NCI-H526 treated with DMSO at 0.1 percent for 48 hours (cell line): ENCODE data around the gene COX4I1.

Source experiments
- DNase-seq: peaks from one replicate; lab custom pipeline; 2025; lab: John Stamatoyannopoulos, UW

The COX4I1 gene

GRCh38 chr16:85799497-85800320, at the start of gene COX4I1, which contains the start of gene EMC8:
Gene COX4I1, plus strand, starts transcription at chr16:85799695. Its CDS starts 1,511 bp downstream, at chr16:85801206.
Gene EMC8, minus strand, starts transcription at chr16:85799544. Its CDS starts 249 bp downstream, at chr16:85799295.
- DNase-seq = peak; percentile 79

GRCh38 chr16:85749771-85750145, 49.7 kb upstream of the COX4I1 start:
- no peak for DNase-seq

- no peak for DNase-seq
Observed at GRCh38 chr16:85750146-85750826, 49.2 kb upstream of the COX4I1 start.

- no peak for DNase-seq
Observed at GRCh38 chr16:85750827-85751697, 48.4 kb upstream of the COX4I1 start, which contains the start of gene C16orf74. Gene C16orf74, minus strand, starts transcription at chr16:85751096. Its CDS starts 15,879 bp downstream, at chr16:85735217.

GRCh38 chr16:85751698-85752501, 47.6 kb upstream of the COX4I1 start:
- DNase-seq = no peak

GRCh38 chr16:85752511-85753420, 46.7 kb upstream of the COX4I1 start:
- peak; percentile 3 for DNase-seq

GRCh38 chr16:85753559-85753958, 45.9 kb upstream of the COX4I1 start:
- no peak for DNase-seq

GRCh38 chr16:85753976-85754375, 45.5 kb upstream of the COX4I1 start:
- no peak for DNase-seq

GRCh38 chr16:85754413-85754812, 45.1 kb upstream of the COX4I1 start:
- DNase-seq = no peak

- no peak for DNase-seq
Observed at GRCh38 chr16:85755929-85756768, 43.3 kb upstream of the COX4I1 start.

- no peak for DNase-seq
Observed at GRCh38 chr16:85757341-85757822, 42.1 kb upstream of the COX4I1 start.

- no peak for DNase-seq
Observed at GRCh38 chr16:85759136-85759535, 40.4 kb upstream of the COX4I1 start.

- no peak for DNase-seq
Observed at GRCh38 chr16:85759631-85760419, 39.7 kb upstream of the COX4I1 start.

GRCh38 chr16:85761861-85762260, 37.6 kb upstream of the COX4I1 start:
- no peak for DNase-seq

GRCh38 chr16:85762970-85763369, 36.5 kb upstream of the COX4I1 start:
- no peak for DNase-seq

- DNase-seq = no peak
Observed at GRCh38 chr16:85763616-85764015, 35.9 kb upstream of the COX4I1 start.

- no peak for DNase-seq
Observed at GRCh38 chr16:85765211-85765610, 34.3 kb upstream of the COX4I1 start.

- no peak for DNase-seq
Observed at GRCh38 chr16:85765767-85766166, 33.7 kb upstream of the COX4I1 start.
